HG03342 (cell line): ENCODE measurements around the gene UNC119.
"Not testable (repeated sequence)": the region's sequence is repeated elsewhere in the genome, so short reads cannot be mapped to it uniquely, and the experiment has no call there.

Experiments
- ATAC-seq: cut with Tn5 transposase; IDR thresholded peaks from one replicate; pipeline ENCODE4 v1.9.1; 2021; ENCODE audit warnings: mild to moderate bottlenecking, moderate library complexity; ENCODE audit not compliant: unreplicated experiment

UNC119 gene

GRCh38 chr17:28523876-28524275 is 28.5 kb downstream of the UNC119 start:
- ATAC-seq = no peak

GRCh38 chr17:28523186-28523585 is 29.2 kb downstream of the UNC119 start:
- ATAC-seq = no peak

- ATAC-seq = not testable (repeated sequence)
Measured at GRCh38 chr17:28522281-28522680, 30.1 kb downstream of the UNC119 start.

GRCh38 chr17:28521311-28522085 is 30.9 kb downstream of the UNC119 start:
- ATAC-seq = no peak

- ATAC-seq = no peak
Measured at GRCh38 chr17:28520687-28521086, 31.7 kb downstream of the UNC119 start.

- ATAC-seq = no peak
Measured at GRCh38 chr17:28519236-28519635, 33.2 kb downstream of the UNC119 start.

- no peak for ATAC-seq
Measured at GRCh38 chr17:28518578-28518977, 33.8 kb downstream of the UNC119 start.

GRCh38 chr17:28518132-28518531 is 34.3 kb downstream of the UNC119 start:
- no peak for ATAC-seq

- no peak for ATAC-seq
Measured at GRCh38 chr17:28515518-28515917, 36.9 kb downstream of the UNC119 start.

GRCh38 chr17:28514561-28515002 is 37.8 kb downstream of the UNC119 start:
- no peak for ATAC-seq

- no peak for ATAC-seq
Measured at GRCh38 chr17:28513476-28513875, 38.9 kb downstream of the UNC119 start.

- ATAC-seq = no peak
Measured at GRCh38 chr17:28511858-28512461, 40.5 kb downstream of the UNC119 start.

- no peak for ATAC-seq
Measured at GRCh38 chr17:28509789-28510188, 42.6 kb downstream of the UNC119 start.

GRCh38 chr17:28508211-28508724 is 44.2 kb downstream of the UNC119 start:
- no peak for ATAC-seq

GRCh38 chr17:28507567-28508203 is 44.7 kb downstream of the UNC119 start:
- ATAC-seq = no peak

- no peak for ATAC-seq
Measured at GRCh38 chr17:28506763-28507487, 45.5 kb downstream of the UNC119 start.

GRCh38 chr17:28505986-28506665 is 46.3 kb downstream of the UNC119 start, which contains the start of gene FOXN1:
Gene FOXN1, plus strand, starts transcription at chr17:28506348. Its CDS starts 17,622 bp downstream, at chr17:28523970.
- ATAC-seq = no peak

GRCh38 chr17:28503420-28503819 is 49.0 kb downstream of the UNC119 start:
- no peak for ATAC-seq

GRCh38 chr17:28501421-28502284 is 50.8 kb downstream of the UNC119 start:
- no peak for ATAC-seq
